Measurements from ENCODE around the gene PABPN1. TPM values are rescaled to one million over a fixed set of nuclear protein-coding genes. Genes with fewer than 3 reads are reported as not detected.
A peak's percentile ranks its signal among the peaks of the same experiment; 100 is the strongest.

Gene PABPN1
- total and polyA plus RNA-seq, 2 of the 13 experiments (the other 11 are each of a cell fraction or from before 2014, with no cell fraction given): 233 to 524 TPM

- TF ChIP-seq RNF219 (CRISPR knock-in tag; IDR thresholded peaks at IDR 0.05): no peak
- TF ChIP-seq ZSCAN31 (CRISPR knock-in tag; IDR thresholded peaks at IDR 0.05; ENCODE audit: low read depth): peak; percentile 81
- no peak for TF ChIP-seq CC2D1A (CRISPR knock-in tag; IDR thresholded peaks at IDR 0.05)
- no peak for TF ChIP-seq TCF7 (IDR thresholded peaks at IDR 0.05; ENCODE audit: low read depth)
- peak; percentile 75; the same call in 1 of the 2 replicates for TF ChIP-seq ZBTB38 (CRISPR knock-in tag; IDR thresholded peaks at IDR 0.05)
- peak; percentile 74; the same call in 1 of the 2 replicates for TF ChIP-seq FOXK1 (CRISPR knock-in tag; IDR thresholded peaks at IDR 0.05; ENCODE audit: borderline replicate concordance, low read depth)
- TF ChIP-seq ZNF18 (CRISPR knock-in tag; IDR thresholded peaks at IDR 0.05; ENCODE audit: insufficient replicate concordance): peak; percentile 51
- TF ChIP-seq PAX8 (CRISPR knock-in tag; IDR thresholded peaks at IDR 0.05; ENCODE audit: borderline replicate concordance): 0 out of 2 replicates have a peak, but pooled peaks have one; percentile 58
- peak; percentile 93 for TF ChIP-seq ZNF160 (CRISPR knock-in tag; IDR thresholded peaks at IDR 0.05)
- TF ChIP-seq STAT6 (CRISPR knock-in tag; IDR thresholded peaks at IDR 0.05; ENCODE audit: borderline replicate concordance): no peak; the same call in 1 of the 2 replicates
- TF ChIP-seq HMGXB4 (CRISPR knock-in tag; IDR thresholded peaks at IDR 0.05; ENCODE audit: borderline replicate concordance in 1 of 2, low read depth in 1 of 2): peak; percentile 83 to 91
- TF ChIP-seq KDM3A (CRISPR knock-in tag; IDR thresholded peaks at IDR 0.05; ENCODE audit: low read depth): peak; percentile 86; the same call in 1 of the 2 replicates
- no peak for TF ChIP-seq ZNF737 (CRISPR knock-in tag; IDR thresholded peaks at IDR 0.05; ENCODE audit: borderline replicate concordance)
- no peak for TF ChIP-seq MATR3 (CRISPR knock-in tag; IDR thresholded peaks at IDR 0.05)
- TF ChIP-seq ZIK1 (CRISPR knock-in tag; IDR thresholded peaks at IDR 0.05; ENCODE audit: borderline replicate concordance, low read depth): peak; percentile 64; the same call in 1 of the 2 replicates
- no peak; the same call in none of the 2 replicates for TF ChIP-seq AKAP8 (CRISPR knock-in tag; IDR thresholded peaks at IDR 0.05)
- peak; percentile 85 for TF ChIP-seq SAP130 (CRISPR knock-in tag; IDR thresholded peaks at IDR 0.05; ENCODE audit: low read depth)
These were observed 35.0 kb upstream of the PABPN1 start, which contains the start of gene HOMEZ (continued) for GRCh38 chr14:23286020-23286901.
